GM12801 (cell line): ENCODE data around the gene DYDC2.

Experiments
- CTCF ChIP-seq: IDR thresholded peaks from one replicate; pipeline ENCODE4 v1.5.1; 2011; ENCODE audit warnings: control low read depth; ENCODE audit not compliant: insufficient read length; ENCODE audit errors: extremely low read depth

DYDC2 gene

GRCh38 chr10:80371467-80371866, 14.9 kb downstream of the DYDC2 start:
- no peak for TF ChIP-seq CTCF

- TF ChIP-seq CTCF: no peak
Measured at GRCh38 chr10:80372675-80373074, 16.1 kb downstream of the DYDC2 start.

- TF ChIP-seq CTCF: no peak
Measured at GRCh38 chr10:80373502-80373901, 16.9 kb downstream of the DYDC2 start.

- no peak for TF ChIP-seq CTCF
Measured at GRCh38 chr10:80379701-80380100, 23.1 kb downstream of the DYDC2 start.

GRCh38 chr10:80380185-80380584, 23.6 kb downstream of the DYDC2 start:
- TF ChIP-seq CTCF: no peak

GRCh38 chr10:80382989-80383388, 26.4 kb downstream of the DYDC2 start:
- no peak for TF ChIP-seq CTCF

GRCh38 chr10:80390740-80391139, 34.2 kb downstream of the DYDC2 start:
- no peak for TF ChIP-seq CTCF

- no peak for TF ChIP-seq CTCF
Measured at GRCh38 chr10:80392250-80392649, 35.7 kb downstream of the DYDC2 start.
